GM19035 (cell line): Measurements from ENCODE around the gene NCAN.
"Not testable (repeated sequence)": the region's sequence is repeated elsewhere in the genome, so short reads cannot be mapped to it uniquely, and the experiment has no call there.

Experiments
- ATAC-seq: cut with Tn5 transposase; IDR thresholded peaks from one replicate; pipeline ENCODE4 v1.9.1; 2021; ENCODE audit not compliant: unreplicated experiment

Gene NCAN

DNA sequence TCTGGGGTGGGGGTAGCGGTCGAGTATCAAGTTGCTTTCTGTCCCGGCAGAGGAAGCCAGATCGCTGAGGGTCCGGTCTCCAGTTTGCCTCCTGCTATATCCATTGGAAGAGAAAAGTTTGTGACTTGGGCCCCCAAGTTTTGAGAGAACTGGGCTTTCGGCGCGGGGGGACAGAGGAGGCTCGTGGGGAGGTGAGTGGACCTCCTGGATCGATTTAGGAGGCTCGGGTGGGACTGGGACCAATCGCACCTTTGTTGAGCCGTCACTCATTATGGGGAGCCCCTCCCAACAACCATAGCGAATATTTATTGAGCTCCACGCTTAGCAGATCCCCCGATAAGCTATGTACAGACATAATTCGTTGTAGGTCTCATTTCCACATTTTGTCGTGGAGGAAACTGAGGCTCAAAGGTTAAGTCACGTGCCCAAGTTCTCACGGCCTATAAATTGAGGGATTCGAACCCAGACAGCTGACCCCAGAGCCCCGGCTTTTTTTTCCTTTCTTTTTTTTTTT lies 18.8 kb upstream of the NCAN start:
- ATAC-seq = no peak

GRCh38 chr19:19193926-19194325 lies 17.8 kb upstream of the NCAN start:
- no peak for ATAC-seq

DNA sequence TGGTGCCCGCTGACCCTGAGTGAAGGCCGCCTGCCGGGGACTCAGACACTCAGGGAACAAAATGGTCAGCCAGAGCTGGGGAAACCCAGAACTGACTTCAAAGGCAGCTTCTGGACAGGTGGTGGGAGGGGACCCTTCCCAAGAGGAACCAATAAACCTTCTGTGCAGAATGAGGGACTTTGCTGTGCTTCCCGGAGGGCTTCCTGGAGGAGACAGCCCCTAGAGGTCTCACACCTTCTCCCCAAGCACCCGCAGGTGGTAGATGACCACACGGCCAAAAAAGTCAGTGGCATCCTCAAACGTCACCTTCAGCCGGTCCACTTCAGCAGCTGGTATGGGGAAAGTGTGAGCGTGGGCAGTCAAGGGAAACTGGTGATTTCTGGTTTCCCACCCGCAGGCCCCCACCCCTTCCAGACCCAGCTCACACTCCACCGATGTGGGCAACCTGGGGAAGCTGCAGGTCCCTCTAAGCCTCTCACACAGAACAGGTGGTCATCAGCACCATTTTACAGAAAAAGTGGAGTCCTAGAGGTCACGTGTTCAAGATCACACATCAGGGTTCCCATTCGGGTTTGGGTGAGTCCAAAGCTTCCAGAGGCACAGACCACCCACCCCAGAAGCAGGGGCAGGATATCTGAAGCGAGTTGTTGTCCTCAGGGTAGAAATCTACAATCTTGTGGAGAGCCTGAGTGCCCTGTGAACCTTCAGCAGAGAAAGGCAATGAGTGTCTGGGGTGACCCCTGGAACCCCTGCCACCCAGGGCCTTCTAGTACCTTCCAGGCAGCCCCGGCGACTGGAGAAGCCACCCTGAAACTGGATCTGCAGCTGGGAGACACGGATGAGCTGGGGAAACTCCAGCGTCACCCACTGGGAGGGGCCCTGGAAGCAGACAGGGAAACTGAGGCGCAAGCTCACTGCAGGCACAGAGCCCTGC lies 9.8 kb upstream of the NCAN start:
- ATAC-seq = no peak

GRCh38 chr19:19202707-19203011 lies 9.1 kb upstream of the NCAN start:
- ATAC-seq = peak; percentile 22

- ATAC-seq = peak; percentile 81
Measured at GRCh38 chr19:19203012-19203856, 8.5 kb upstream of the NCAN start, which contains the start of gene NR2C2AP. Gene NR2C2AP (minus strand): TSS chr19:19203414. CDS start chr19:19203060, 354 bp downstream.

DNA sequence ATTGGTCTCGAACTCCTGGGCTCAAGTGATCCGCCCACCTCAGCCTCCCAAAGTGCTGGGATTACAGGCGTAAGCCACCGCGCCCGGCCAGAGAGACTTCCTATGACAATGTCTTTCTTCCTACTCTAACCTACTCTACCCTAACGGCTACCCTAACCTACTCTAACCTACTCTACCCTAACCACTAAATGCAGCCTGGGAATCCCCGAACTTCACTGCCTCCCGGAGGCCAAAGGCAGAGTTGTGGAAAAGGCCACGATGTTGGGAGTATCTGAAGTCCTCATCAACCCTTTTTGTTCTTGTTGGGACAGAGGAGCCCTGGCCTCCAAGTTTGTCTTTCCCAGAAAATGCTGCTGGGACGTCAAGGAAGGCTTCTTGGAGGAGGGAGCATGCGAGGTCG lies 7.6 kb upstream of the NCAN start:
- no peak for ATAC-seq

GRCh38 chr19:19205416-19206410 lies 6.0 kb upstream of the NCAN start:
- ATAC-seq = no peak

DNA sequence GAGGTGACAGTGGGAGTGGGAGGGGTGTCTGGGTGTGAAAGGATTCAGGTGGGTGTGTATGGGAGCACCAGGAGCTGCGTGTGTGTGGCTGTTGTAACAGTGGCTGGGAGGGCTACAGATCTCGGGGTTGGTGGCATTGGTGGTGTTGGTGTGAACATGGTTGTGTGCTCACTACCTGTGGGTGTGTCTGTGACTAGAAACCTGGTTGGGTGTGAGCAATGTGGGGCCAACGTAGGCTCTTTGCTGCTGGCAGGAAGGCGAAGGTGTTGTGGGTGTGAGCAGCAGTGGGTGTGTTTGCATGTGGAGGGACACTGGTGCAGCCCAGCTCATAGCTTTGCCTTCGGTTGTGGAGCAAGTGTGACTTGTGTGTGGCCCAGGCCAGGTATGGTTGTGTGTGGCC lies 4.8 kb upstream of the NCAN start:
- ATAC-seq = no peak

DNA sequence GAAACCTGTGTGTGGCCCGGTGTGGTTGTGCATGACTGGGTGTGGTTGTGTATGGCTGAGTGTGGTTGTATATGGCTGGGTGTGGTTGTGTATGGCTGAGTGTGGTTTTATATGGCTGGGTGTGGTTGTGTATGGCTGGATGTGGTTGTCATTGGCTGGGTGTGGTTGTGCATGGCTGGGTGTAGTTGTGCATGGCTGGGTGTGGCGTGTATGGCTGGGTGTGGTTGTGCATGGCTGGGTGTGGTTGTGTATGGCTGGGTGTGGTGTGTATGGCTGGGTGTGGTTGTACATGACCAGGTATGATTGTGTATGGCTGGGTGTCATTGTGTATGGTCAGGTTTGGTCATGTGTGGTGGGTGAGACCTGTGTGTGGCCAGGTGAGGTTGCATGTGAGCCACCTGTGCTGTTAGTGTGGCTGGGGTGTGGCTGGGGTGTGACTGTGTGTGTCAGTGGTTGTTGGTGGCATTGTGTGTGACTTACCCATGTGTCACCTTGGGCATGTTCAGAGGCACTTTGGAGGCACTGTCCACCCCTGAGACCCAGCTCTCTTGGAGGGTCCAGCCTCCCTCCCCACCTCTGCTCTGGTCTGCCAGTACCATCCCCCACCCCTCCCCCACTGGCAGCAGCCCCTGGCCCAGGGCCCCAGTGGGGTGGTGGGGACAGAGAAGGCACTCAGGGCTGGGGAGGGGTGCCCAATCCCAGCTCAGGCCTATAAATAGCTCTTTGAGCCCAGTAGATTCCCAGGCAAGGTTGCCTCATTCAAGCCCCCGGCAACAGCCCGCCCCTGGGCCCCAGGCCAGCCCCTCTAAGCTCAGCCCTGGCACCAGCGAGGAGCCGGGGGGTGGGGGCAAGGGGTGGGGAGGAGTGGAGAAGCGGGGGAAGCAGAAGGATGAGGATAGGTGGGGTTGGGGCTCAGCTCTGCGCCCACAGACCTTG lies 3.9 kb upstream of the NCAN start:
- no peak for ATAC-seq

- no peak for ATAC-seq
Measured at GRCh38 chr19:19209372-19209771, 2.4 kb upstream of the NCAN start.

DNA sequence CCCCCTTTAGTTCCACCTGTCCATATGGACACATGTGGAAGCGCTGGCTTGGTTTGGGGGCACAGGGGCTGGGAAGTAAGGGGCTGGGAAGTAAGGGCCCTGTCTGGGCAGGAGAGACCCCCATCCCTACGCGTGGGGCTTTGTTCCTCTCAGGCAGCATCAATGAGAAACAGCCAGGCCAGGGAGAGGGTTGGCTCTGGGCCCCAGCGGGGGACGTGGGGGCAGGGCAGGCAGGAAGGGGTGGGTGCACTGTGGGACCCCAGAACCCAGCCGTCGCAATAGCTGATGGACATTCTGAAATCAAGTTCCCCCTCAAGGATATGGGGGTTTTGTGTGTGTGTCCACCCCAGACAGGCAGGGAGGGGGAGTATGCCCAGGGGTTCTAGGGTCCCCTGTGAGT lies 1.2 kb downstream of the NCAN start:
- ATAC-seq = no peak

- ATAC-seq = no peak
Measured at GRCh38 chr19:19213426-19214158, 1.8 kb downstream of the NCAN start.

GRCh38 chr19:19214159-19214490 lies 2.4 kb downstream of the NCAN start:
- no peak for ATAC-seq

DNA sequence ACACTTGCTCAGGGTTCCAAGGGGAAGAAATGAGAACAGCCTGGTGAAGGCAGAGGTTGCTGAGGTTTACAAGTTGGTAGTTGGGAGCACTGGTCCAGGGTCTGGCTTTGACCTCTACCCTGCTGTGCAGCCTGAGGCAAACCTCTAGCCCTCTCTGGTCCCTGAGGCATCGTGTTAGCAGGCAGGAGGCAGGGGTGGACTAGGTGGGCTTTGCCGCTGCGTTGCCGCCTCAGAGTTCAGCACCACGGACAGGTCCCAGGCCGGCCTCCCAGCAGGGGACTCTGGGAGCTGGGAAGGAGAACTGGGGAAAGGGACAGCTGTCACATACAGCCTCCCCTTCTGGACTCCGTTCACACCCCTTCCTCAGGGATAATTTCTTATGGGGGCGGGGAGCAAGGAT lies 3.1 kb downstream of the NCAN start:
- ATAC-seq = no peak

GRCh38 chr19:19215792-19216191 lies 4.0 kb downstream of the NCAN start:
- ATAC-seq = no peak

DNA sequence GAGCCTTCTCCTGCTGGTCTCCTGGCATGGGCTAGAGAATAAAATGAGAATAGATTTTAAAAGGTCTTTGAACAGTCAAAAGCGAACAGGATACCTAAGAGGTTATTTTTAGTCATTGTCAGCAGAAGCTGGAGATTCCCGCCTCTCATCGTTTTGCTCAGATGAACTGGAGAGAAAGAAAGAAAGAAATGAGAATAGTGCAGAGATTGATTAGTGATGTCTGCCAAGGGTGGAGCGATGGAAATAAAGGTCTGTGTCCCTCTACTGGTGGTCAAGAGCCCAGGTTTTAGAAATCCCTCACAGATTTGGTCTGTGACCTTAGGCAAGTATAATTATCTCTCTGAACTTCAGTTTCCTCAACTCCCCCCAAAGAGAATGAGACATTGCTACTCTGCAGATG lies 5.3 kb downstream of the NCAN start:
- ATAC-seq = no peak

GRCh38 chr19:19218911-19219310 lies 7.2 kb downstream of the NCAN start:
- no peak for ATAC-seq

GRCh38 chr19:19221000-19221399 lies 9.2 kb downstream of the NCAN start:
- not testable (repeated sequence) for ATAC-seq

GRCh38 chr19:19223060-19223459 lies 11.3 kb downstream of the NCAN start:
- no peak for ATAC-seq
